Cardiac muscle cell (in vitro differentiated cells and primary cell): Measurements from ENCODE around the gene HOXB3. TPM values are rescaled to one million over a fixed set of nuclear protein-coding genes. Genes with fewer than 3 reads are reported as not detected.

Experiments
- DNase-seq, 2 donors: peaks; one replicate each; pipeline versions ENCODE4 v3.0.0 to v3.0.0-alpha.2; 2010 to 2017; ENCODE audit warnings: low read depth in 1 of 2, low spot score in 1 of 2
- H3K27ac ChIP-seq: fragments of 200-600 bp; sonication (generic); 2 replicates; pipeline ENCODE4 v1.5.1; 2016
- H3K27me3 ChIP-seq: fragments of 200-600 bp; sonication (generic); 2 replicates; pipeline ENCODE4 v1.6.0; 2016; ENCODE audit warnings: control low read depth
- H3K36me3 ChIP-seq: fragments of 200-600 bp; sonication (generic); 2 replicates; pipeline ENCODE4 v1.5.1; 2016; ENCODE audit warnings: control low read depth
- H3K4me1 ChIP-seq: fragments of 200-600 bp; sonication (generic); 2 replicates; pipeline ENCODE4 v1.8.1; 2017; ENCODE audit warnings: low read depth, mild to moderate bottlenecking, mixed run types
- H3K4me3 ChIP-seq: fragments of 200-600 bp; sonication (generic); 2 replicates; pipeline ENCODE4 v1.5.1; 2016; ENCODE audit warnings: mild to moderate bottlenecking
- H3K9me3 ChIP-seq: fragments of 200-600 bp; sonication (generic); 2 replicates; pipeline ENCODE4 v1.5.1; 2017; ENCODE audit warnings: low read depth, mild to moderate bottlenecking, control low read depth
- polyA plus RNA-seq: library from polyadenylated mRNA; unstranded; fragments of >200 nt; fragmentation: Nextera tagmentation; extraction: Ambion mirVana; gene quantifications from 2 replicates; pipeline ENCODE4 v1.2.1, GENCODE V29; 2016
- total RNA-seq: library from RNA; depleted of rRNA; stranded (reverse); fragments of >200 nt; gene quantifications from 2 replicates; pipeline ENCODE4 v1.2.3, GENCODE V29; 2016
- TF ChIP-seq, protein P1 (sequence below): IDR thresholded peaks from 2 replicates; pipeline ENCODE4 v1.5.1; 2012; ENCODE audit warnings: low read depth, mild to moderate bottlenecking, low read length

Gene HOXB3
- total and polyA plus RNA-seq, 2 experiments from 2014 or later = 24.9 to 37.7 TPM

DNA sequence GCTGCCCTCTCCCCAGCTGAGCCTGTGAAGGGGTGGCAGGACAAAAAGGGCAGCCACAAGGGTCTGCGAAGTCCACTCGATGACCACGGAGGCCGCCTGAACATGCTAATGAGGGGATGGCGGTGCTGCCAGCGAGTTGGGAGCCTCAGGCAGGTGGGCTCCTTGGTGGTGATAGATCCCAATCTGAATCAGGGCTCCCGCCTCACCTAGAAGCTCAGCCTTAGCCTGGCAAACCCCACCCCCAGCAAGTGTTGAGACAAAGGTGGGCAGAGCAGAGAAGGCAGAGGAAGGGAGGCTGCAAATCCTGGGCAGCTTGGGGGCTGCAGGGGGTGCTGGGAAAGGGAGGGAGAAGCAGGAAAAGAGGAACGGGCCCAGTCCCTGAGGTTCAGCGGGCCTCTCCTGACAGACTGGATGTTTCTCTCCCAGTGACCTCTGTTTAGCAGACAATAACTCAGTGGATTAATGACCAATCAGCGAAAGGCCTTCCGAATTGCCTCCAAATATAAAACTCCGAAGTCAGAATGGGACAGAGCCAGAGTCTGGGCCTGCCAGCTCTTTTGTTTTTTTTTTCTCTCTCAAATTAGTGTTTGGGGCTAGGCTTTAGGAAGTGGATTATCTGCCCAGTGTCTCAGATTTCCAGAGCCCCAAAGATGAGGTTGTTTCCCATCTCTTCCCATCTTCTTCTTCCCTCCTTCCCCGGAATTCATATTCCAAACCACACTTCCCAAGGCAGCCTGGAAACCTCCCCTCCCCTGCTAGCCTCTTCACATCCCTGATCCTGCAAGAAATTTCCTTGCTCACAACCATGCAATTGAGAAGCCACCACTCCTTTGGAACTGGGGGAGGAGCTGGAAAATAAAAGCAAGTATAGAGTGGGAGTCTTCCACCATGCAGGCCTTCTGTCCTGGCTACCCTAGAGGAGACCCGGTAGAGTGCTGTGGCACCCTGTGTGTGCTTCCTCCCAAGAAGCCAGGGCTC, 29.9 kb downstream of the HOXB3 start:
- H3K4me3 ChIP-seq = no peak overlapping the region
- DNase-seq = no peak
- H3K9me3 ChIP-seq = no peaks in the 10 kb centered on the region
- TF ChIP-seq, protein P1, sequence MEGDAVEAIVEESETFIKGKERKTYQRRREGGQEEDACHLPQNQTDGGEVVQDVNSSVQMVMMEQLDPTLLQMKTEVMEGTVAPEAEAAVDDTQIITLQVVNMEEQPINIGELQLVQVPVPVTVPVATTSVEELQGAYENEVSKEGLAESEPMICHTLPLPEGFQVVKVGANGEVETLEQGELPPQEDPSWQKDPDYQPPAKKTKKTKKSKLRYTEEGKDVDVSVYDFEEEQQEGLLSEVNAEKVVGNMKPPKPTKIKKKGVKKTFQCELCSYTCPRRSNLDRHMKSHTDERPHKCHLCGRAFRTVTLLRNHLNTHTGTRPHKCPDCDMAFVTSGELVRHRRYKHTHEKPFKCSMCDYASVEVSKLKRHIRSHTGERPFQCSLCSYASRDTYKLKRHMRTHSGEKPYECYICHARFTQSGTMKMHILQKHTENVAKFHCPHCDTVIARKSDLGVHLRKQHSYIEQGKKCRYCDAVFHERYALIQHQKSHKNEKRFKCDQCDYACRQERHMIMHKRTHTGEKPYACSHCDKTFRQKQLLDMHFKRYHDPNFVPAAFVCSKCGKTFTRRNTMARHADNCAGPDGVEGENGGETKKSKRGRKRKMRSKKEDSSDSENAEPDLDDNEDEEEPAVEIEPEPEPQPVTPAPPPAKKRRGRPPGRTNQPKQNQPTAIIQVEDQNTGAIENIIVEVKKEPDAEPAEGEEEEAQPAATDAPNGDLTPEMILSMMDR = no peak
- H3K36me3 ChIP-seq = no peaks in the 10 kb centered on the region
- no peak overlapping the region for H3K27ac ChIP-seq
- H3K4me1 ChIP-seq = peaks cover 51% of the 10 kb centered on the region
- peaks cover 88% of the 10 kb centered on the region for H3K27me3 ChIP-seq

DNA sequence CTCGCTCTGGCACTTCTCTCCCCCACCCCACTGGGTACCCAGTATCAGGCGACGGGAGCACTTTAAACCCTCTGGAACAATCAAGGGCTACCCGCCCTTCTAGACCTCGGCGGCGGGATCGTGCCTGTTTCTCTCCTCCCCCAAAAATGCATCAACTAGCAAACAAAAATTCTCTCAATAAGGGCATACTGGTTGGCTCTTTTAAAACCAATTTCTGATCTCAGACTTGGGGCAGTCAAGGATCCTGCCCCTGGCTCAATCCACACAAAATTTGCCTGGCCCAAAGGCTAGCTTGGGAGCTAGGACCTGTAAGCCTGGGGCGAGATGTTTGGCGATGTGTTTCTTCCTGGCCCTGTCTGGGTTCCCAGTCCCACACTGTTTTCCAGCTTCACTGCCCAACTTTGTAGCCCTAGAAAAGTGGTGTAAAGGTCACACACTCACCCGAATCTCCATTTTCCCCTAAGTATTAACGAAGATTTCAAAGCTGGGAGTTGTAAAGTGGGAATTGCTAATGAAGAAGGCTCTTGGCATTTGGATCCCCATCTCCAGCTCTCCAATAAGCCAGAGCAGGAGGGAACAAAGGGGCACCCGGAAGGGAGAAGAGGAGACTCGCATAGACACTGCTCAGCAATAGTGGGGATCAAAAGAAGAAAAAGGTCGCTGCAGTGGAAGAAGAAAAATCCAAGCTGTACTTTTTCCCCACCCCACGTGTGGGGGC, 30.8 kb downstream of the HOXB3 start:
- Histone ChIP-seq H3K27ac (no peak overlapping the region), H3K4me3 (no peak overlapping the region), H3K36me3 (no peaks in the 10 kb centered on the region), H3K9me3 (no peaks in the 10 kb centered on the region), H3K27me3 (peaks cover 88% of the 10 kb centered on the region), H3K4me1 (peaks cover 43% of the 10 kb centered on the region)
- no peak for DNase-seq
- TF ChIP-seq, protein P1 = no peak

DNA sequence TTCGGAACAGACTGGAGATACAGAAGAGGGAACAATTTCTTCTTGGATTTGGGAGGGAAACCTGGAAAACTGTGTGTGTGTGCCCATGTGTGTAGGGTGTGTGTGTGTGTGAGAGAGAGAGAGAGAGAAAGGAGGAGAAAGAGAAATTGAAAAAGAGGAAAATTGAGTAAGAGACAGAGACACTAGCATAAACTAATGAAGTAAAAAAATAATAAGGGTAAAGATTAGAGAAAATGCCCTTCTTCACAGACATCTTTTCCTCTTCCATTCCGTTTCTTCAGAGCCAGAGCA, 31.3 kb downstream of the HOXB3 start:
- no peak overlapping the region for H3K4me3 ChIP-seq
- no peaks in the 10 kb centered on the region for H3K36me3 ChIP-seq
- no peak overlapping the region for H3K27ac ChIP-seq
- H3K4me1 ChIP-seq = peaks cover 48% of the 10 kb centered on the region
- no peak for DNase-seq
- peaks cover 86% of the 10 kb centered on the region for H3K27me3 ChIP-seq
- TF ChIP-seq, protein P1 = no peak
- H3K9me3 ChIP-seq = no peaks in the 10 kb centered on the region

DNA sequence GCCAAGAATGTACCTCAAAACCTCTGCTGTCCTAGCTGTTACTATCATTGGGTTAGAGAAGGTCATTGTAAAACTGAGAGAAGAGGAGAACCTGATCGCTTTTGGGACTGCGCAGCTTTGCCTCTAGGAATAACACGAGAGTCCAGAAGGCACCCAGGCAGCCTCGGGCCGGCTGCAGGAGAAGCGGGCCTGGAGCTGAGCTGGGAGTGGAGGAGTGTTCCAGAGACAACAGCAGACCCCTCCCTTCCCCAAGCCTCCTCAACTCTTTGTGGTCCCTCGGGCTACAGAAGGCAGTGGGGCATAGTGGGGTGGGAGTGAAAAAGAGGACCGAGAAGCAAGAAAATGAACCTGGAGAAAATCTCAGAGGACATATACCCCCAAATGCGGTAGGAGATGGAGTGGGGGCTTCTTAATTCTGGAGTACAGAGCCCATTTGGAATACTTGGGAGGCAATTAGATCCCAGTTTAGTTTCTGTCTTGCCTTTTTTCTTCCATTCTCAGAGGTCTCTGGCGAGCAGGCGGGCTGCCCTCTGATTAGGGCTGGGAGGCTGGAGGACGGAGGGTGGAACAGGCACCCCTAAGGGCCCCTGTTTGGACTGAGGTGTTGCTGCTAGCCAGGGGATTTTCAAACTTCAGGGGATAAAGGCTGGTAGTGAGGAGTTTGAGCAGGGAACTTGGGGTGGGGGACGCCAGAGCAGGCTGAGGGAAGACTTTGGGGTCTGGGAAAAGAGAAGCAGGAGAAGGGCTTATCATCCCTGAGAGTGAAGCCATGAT, 31.8 kb downstream of the HOXB3 start:
- Histone ChIP-seq H3K27me3 (peaks cover 81% of the 10 kb centered on the region), H3K9me3 (no peaks in the 10 kb centered on the region), H3K4me3 (no peak overlapping the region), H3K36me3 (no peaks in the 10 kb centered on the region), H3K4me1 (peaks cover 49% of the 10 kb centered on the region), H3K27ac (no peak overlapping the region)
- DNase-seq = no peak
- TF ChIP-seq, protein P1 = no peak

DNA sequence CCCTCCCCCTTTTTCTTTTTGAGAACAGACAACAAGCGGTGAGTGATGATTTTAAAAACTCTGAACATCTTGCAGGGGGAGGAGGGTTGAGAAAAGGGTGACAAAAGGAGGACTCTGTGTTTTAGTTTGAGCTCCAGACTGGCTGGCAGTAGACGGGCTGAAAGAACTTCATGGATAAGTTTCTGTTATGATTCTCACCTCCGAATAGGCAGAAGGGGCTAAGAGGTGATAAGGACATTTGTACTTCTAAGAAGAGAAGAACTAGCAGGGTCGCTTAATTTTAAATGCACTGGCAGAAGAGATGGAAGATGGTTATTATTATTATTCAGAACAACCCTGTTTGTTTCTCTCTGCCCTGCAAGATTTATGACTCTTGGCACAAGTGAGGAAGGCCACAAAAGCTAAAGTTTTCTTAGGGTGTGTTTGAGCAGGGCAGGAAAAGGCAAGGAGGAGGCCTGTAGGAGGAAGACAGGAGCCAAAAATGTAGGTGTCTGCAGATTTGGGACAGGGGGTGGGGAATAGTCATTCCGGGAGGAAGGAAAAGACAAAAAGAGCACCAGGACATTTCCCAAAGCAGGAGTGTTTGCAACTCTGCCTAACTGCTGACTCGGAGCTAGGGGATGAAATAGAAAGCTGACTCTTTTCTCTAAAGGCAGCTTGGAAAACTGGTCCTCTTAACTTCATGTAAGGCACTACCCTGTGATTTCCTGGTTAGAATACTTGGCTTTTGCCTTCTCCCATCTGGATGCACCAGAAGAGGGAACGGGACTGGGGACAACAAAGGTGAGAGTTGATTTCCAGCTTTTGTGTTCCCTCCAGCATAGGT, 33.3 kb downstream of the HOXB3 start:
- Histone ChIP-seq H3K27me3 (peaks cover 80% of the 10 kb centered on the region), H3K4me1 (peaks cover 63% of the 10 kb centered on the region), H3K9me3 (no peaks in the 10 kb centered on the region), H3K4me3 (peak overlapping the region; percentile 51), H3K27ac (peak overlapping the region; percentile 91), H3K36me3 (no peaks in the 10 kb centered on the region)
- TF ChIP-seq, protein P1 = no peak
- DNase-seq = no peak
